Stimulated activated CD4-positive, alpha-beta T cell treated with anti-CD3 and anti-CD28 coated beads, Interleukin-1b, Interleukin-23, amount 100 ng/mL, for 48 hours (primary cell): Measurements from ENCODE around the gene CDK2.
A peak's percentile ranks its signal among the peaks of the same experiment; 100 is the strongest.
"Not testable (repeated sequence)": the region's sequence is repeated elsewhere in the genome, so short reads cannot be mapped to it uniquely, and the experiment has no call there.

Experiments used
- DNase-seq: peaks from one replicate; pipeline ENCODE4 v3.0.0-alpha.2; 2020

Gene CDK2

GRCh38 chr12:55982319-55982936, 15.8 kb downstream of the CDK2 start:
- DNase-seq, result no peak

DNA sequence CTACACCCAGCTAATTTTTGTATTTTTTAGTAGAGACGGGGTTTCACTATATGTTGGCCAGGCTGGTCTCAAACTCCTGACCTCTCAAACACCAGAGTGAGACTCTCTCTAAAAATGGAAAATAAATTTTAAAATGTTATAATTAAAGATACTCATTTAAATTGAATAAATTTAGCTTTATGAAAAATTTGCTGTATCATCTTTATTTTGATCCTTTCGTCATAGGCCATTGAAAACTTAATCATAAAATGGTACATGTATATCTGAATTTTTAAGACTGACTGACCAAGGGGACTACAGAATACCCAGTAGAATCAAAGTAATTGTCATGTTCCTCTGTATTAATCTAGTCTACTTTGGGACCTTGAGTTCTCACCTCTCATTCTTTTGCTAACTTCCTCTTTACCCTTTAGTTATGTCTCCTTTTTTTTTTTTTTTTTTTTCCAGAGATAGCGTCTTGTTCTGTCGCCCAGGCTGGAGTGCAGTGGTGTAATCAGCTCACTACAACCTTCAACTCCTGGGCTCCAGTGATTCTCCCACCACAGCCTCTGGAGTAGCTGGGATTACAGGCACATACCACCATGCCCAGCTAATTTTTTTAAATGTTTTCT, 16.7 kb downstream of the CDK2 start:
- DNase-seq, result no peak

DNA sequence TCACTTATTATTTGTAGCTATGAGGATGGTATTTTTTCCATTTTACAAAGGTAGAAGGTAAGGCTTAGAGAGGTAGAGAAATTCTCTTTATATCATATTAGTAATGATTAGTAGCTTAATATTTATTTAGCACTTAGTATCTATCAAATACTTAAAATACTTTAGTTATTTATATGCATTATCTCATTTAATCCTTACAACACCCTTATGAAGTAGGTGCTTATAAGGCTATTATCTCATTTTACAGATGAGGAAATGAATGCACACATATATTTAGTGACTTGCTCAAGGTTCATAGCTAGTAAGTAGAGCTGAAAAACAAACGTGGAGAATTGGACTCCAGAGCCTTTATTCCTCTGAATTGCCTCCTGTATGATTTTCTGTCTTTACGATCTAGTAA, 18.2 kb downstream of the CDK2 start:
- no peak for DNase-seq

DNA sequence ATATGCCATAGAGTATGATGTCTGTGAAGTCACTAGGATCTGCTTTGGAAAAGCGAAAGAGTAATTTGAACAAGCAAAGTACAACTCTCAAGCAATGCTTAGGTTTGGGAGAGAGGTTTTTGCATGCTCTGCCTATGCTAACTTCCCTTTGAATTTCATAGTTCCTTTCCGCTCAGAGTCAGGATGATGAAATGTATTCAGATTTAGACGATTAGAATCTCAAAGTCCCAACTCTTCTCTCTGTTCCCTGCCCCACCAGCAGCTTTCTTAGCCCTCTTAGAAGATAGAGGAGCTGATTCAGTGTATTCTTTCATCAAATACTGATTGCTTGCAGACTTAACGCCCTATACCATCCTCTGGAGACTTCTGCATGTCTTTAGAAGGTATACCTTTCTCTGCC, 18.7 kb downstream of the CDK2 start:
- DNase-seq, result no peak

- DNase-seq, result not testable (repeated sequence)
Measured at GRCh38 chr12:55985976-55986375, 19.3 kb downstream of the CDK2 start.

GRCh38 chr12:55991110-55991509, 24.5 kb downstream of the CDK2 start:
- no peak for DNase-seq

GRCh38 chr12:55993230-55993853, 26.7 kb downstream of the CDK2 start:
- no peak for DNase-seq

- no peak for DNase-seq
Measured at GRCh38 chr12:55995366-55995765, 28.7 kb downstream of the CDK2 start.

- peak; percentile 57 for DNase-seq
Measured at GRCh38 chr12:55996201-55996714, 29.6 kb downstream of the CDK2 start.

- peak; percentile 52 for DNase-seq
Measured at GRCh38 chr12:55996715-55997534, 30.3 kb downstream of the CDK2 start, which contains the start of gene SUOX. TSS of gene SUOX (plus strand) at chr12:55997276. CDS start at chr12:56002222, 4,946 bp downstream.

- no peak for DNase-seq
Measured at GRCh38 chr12:55997535-55997859, 30.9 kb downstream of the CDK2 start.

- DNase-seq, result not testable (repeated sequence)
Measured at GRCh38 chr12:55999522-55999921, 32.9 kb downstream of the CDK2 start.

- DNase-seq, result not testable (repeated sequence)
Measured at GRCh38 chr12:55999999-56000540, 33.4 kb downstream of the CDK2 start.

- no peak for DNase-seq
Measured at GRCh38 chr12:56001487-56002100, 35.0 kb downstream of the CDK2 start.

GRCh38 chr12:56003376-56003775, 36.7 kb downstream of the CDK2 start:
- DNase-seq, result not testable (repeated sequence)

DNA sequence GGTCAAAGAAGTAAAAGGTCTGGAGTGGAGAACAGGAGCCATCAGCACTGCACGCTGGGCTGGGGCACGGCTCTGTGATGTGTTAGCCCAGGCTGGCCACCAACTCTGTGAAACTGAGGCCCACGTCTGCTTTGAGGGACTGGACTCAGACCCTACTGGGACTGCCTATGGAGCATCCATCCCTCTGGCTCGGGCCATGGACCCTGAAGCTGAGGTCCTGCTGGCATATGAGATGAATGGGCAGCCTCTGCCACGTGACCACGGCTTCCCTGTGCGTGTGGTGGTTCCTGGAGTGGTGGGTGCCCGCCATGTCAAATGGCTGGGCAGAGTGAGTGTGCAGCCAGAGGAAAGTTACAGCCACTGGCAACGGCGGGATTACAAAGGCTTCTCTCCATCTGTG, 37.6 kb downstream of the CDK2 start:
- DNase-seq, result no peak

DNA sequence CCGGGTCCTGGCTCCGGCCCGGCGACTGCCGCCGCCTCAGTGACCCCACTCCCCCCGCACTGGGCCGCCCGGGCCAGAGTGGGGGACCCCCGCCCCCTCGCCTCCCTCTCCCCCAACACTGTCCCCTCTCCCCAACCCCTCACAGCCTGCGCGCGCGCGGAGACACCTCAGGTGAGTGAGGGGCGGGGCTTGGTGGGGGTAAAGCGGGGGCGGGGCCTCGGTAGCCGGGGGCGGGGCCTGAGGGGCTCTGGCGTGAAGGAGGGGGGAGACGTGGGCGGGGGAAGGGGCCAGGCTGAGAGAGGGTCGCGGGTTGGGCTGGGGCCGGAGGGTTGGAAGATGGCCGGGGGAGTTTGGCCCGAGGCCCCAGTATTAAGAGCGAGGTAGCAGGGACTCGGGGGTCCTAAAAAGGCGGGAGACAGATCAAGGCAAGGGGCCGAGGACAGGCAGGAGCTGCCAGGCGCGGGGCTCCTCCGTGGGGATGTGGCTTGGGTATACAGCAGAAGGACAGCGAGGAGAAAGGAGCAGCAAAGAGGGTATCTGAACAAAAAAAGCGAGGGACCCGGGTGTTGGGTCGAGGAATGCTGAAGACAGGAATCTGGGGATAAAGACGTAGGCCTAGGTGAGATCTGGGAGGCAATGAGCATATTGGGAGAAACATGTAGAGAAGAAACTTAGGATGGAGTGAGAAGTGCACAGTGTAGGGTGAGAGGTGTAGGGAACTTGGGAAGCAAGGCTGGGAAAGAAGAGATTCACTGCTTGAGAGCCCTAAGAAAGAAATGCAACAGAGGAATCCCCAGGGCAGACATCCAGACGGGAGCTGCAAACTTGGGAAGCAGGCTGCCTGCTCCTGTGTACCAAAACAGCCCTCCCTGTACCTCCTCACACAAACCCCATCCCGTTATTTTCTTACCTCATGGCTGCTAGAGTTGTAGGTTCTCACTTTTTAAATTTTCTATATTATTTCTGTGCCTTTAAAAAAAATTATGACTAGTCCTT, 41.2 kb downstream of the CDK2 start:
- peak; percentile 51 for DNase-seq

DNA sequence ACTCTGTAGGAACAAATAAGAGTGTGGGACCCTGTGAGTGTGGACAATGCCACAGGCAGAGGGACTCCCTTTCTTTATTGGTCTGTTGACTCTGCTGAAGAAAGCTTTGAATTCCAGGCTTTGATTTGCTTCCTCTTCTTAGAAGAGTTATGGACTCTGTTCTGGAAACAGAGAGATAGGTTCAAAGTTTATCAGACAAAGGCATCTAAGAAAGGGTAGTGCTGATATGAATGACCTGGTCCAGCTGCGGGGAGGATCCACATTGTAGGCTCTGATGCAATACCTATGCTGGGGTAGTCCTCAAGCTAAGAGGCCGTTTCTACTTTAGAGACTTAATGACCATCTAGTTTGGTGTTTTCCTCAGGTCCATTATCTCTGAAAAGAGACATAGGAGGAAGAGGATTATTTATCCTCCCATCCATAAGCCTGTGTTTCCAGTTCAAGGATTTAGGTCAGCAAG, 43.5 kb downstream of the CDK2 start:
- DNase-seq, result no peak

DNA sequence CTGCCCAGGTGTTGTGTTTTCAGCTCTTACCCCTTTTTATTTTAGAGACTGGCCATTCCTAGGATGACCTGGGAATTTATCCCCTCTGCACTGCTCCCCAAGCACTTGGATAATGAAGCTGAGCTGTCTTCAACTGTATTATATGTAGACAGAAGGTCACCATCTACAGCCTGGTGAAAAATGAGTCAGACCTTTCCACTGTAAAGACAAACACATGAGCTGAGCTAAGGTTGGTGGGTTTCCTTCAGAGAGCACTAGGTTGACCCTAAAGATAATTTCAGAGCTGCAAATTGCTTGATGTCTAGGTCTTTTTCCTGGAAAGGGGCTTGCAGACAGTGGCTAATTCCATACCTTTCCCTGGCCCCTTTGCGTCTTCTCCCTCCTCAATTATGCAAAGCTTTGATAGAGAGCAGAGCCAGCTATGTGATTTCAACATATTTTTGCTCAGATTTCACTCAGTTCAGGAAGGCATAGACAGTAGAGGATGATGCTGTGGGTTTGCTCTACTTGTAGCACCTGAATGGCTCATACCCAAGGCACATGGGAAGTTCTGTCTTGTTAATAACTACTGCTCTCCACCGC, 45.0 kb downstream of the CDK2 start:
- no peak for DNase-seq

- DNase-seq, result no peak
Measured at GRCh38 chr12:56013482-56013881, 46.9 kb downstream of the CDK2 start.

DNA sequence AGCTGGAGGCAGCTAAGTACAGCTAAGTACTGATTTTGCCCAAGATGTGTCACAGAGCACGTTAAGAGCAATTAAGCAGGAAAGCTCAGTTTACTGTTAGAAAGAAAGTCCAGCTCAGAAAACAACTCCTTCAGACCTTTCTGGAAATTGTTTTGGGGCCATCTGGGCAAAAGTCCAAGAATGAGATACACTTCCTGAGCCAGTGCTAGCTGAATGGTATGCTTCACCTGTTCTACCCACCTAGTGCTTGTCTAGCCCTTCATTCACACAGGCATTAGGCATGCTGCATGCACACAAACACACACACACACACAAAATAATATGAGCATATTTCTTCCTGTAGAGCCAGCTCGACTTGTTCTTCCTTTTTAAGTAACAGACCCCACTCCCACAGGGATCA, 47.6 kb downstream of the CDK2 start:
- DNase-seq, result no peak
